Panc1 (cell line): ENCODE results near the gene TTC5. TPM values are rescaled to one million over a fixed set of nuclear protein-coding genes. Genes with fewer than 3 reads are reported as not detected.
A peak's percentile ranks its signal among the peaks of the same experiment; 100 is the strongest.

Experiments used
- ATAC-seq: fragments of 200-7000 bp; cut with Tn5 transposase; 2 replicates; pipeline ENCODE4 v1.9.1; 2020; ENCODE audit warnings: mild to moderate bottlenecking, moderate library complexity
- BruUV-seq: library from RNA; stranded (reverse); fragments of 400-500 nt; replicated peaks from 2 replicates; lab custom pipeline; 2021; lab: Mats Ljungman, UMichigan
- CTCF ChIA-PET: fragments of 300-600 bp; sonication (Branson Sonifier 250); formaldehyde crosslinking; loops from one replicate; lab custom pipeline; 2022; ENCODE audit warnings: antibody characterized with exemption; lab: Charles Lee
- POLR2A ChIA-PET: fragments of 300-600 bp; sonication (Branson Sonifier 250); formaldehyde crosslinking; loops from one replicate; lab custom pipeline; 2022; ENCODE audit warnings: antibody characterized with exemption; lab: Charles Lee
- DNase-seq: peaks from one replicate; pipeline ENCODE4 v3.0.0-alpha.2; 2010; ENCODE audit warnings: low read depth, low spot score
- H3K27ac ChIP-seq: 2 replicates; pipeline ENCODE4 v1.5.1; 2011; ENCODE audit warnings: mild to moderate bottlenecking, low read length, inconsistent platforms
- H3K27me3 ChIP-seq: fragments of 200-500 bp; sonication (Bioruptor generic); 2 replicates; pipeline ENCODE4 v1.6.0; 2014; ENCODE audit warnings: low read length, inconsistent platforms; ENCODE audit not compliant: control insufficient read depth, insufficient read depth
- H3K36me3 ChIP-seq: fragments of 200-500 bp; sonication (Bioruptor generic); 2 replicates; pipeline ENCODE4 v1.5.1; 2014; ENCODE audit warnings: inconsistent platforms, mild to moderate bottlenecking, low read length, moderate library complexity; ENCODE audit not compliant: control insufficient read depth, insufficient read depth
- H3K4me1 ChIP-seq: 2 replicates; pipeline ENCODE4 v1.5.1; 2011; ENCODE audit warnings: inconsistent platforms, mild to moderate bottlenecking, low read length, moderate library complexity; ENCODE audit not compliant: control insufficient read depth, insufficient read depth
- H3K4me3 ChIP-seq, 2 experiments: 2 replicates each; pipeline ENCODE4 v1.5.1; 2011 to 2012; ENCODE audit warnings: low read depth in 2 of 2, low read length in 2 of 2, mild to moderate bottlenecking in 2 of 2, inconsistent platforms in 1 of 2, moderate library complexity in 1 of 2
- H3K9me3 ChIP-seq: fragments of 200-500 bp; sonication (Bioruptor generic); 2 replicates; pipeline ENCODE4 v1.5.1; 2014; ENCODE audit warnings: low read depth, mild to moderate bottlenecking, inconsistent platforms, low read length, moderate library complexity; ENCODE audit not compliant: control insufficient read depth, insufficient read depth
- CTCF ChIP-seq: fragments of 450-650 bp; IDR thresholded peaks from 2 replicates; pipeline ENCODE4 v1.5.1; 2017; ENCODE audit warnings: mild to moderate bottlenecking
- POLR2AphosphoS5 ChIP-seq: IDR thresholded peaks from 2 replicates; pipeline ENCODE4 v1.6.1; 2012; ENCODE audit warnings: mild to moderate bottlenecking, low read depth, low read length, moderate library complexity
- REST ChIP-seq, 2 experiments: IDR thresholded peaks; 2 replicates each; pipeline ENCODE4 v1.6.1; 2011 to 2012; ENCODE audit warnings: low read depth in 2 of 2, control low read depth in 1 of 2, low read length in 1 of 2, mild to moderate bottlenecking in 1 of 2, moderate library complexity in 1 of 2; ENCODE audit not compliant: insufficient read depth in 1 of 2
- SIN3A ChIP-seq: IDR thresholded peaks from 2 replicates; pipeline ENCODE4 v1.6.1; 2012; ENCODE audit warnings: low read depth, mild to moderate bottlenecking, low read length, moderate library complexity, borderline replicate concordance; ENCODE audit not compliant: insufficient read depth
- TCF7L2 ChIP-seq: IDR thresholded peaks from 2 replicates; pipeline ENCODE4 v1.6.1; 2011; ENCODE audit warnings: mild to moderate bottlenecking, low read depth, low read length, inconsistent platforms
- in situ Hi-C: cut with HindIII; loops from 2 replicates; pipeline ENCODE4 v1.10.0; 2016; ENCODE audit warnings: low sequenced_read_pairs, low pct_unique_long_range_greater_than_20kb
- intact Hi-C: fragments of 100-400 bp; cut with micrococcal nuclease; formaldehyde crosslinking; loops from one replicate; pipeline ENCODE4 v1.10.0; 2022; ENCODE audit not compliant: unreplicated experiment
- total RNA-seq: library from RNA; stranded (reverse); gene quantifications from one replicate; pipeline ENCODE4 v1.2.1, GENCODE V29; 2021; ENCODE audit not compliant: unreplicated experiment

The TTC5 gene
- total RNA-seq, 1 experiment from 2014 or later: 10.0 TPM

GRCh38 chr14:20333494-20333841 lies 27.7 kb upstream of the TTC5 start:
- intact Hi-C loops (no loop called here), in situ Hi-C loops (no loop called here)
- Histone ChIP-seq H3K36me3 (peaks cover 6% of the 10 kb centered on the region; the same call in 1 of the 2 replicates), H3K27me3 (no peaks in the 10 kb centered on the region), H3K27ac (peak overlapping the region; percentile 63; the same call in 1 of the 2 replicates), H3K9me3 (no peaks in the 10 kb centered on the region), H3K4me1 (peaks cover 6% of the 10 kb centered on the region), H3K4me3 (peak overlapping the region; percentile 77 to 85; a peak in 3 of 4 replicates)
- TF ChIP-seq SIN3A (no peak), REST (IDR thresholded peaks at IDR 0.05; ENCODE audit: insufficient read depth in 1 of 2, low read depth in 2 of 2, low read length in 1 of 2) (no peak), POLR2AphosphoS5 (no peak), CTCF (no peak), TCF7L2 (no peak)
- DNase-seq: no peak
- ATAC-seq: peak; percentile 23
- ChIA-PET CTCF (interaction anchor here (1.4 kb wide), 1 partner anchor 357 kb away, joined by 3 read pairs; no protein-coding TSS in a partner anchor), POLR2A (interaction anchor here (2.3 kb wide), 1 partner anchor 10 kb away, joined by 17 read pairs; the partner anchor contains the start of gene PARP2)
- BruUV-seq: no TSS peak

- Histone ChIP-seq H3K36me3 (peaks cover 9% of the 10 kb centered on the region), H3K4me3 (peak within 1 kb of the TSS; percentile 77 to 85), H3K27ac (peak within 1 kb of the TSS; percentile 89), H3K27me3 (no peaks in the 10 kb centered on the region), H3K4me1 (peaks cover 6% of the 10 kb centered on the region), H3K9me3 (no peaks in the 10 kb centered on the region)
- TSS peak; percentile 96 for BruUV-seq
- CTCF ChIA-PET: interaction anchor here (0.6 to 1.4 kb wide), 2 partner anchors 358 to 734 kb away, joined by 3 to 4 read pairs; no protein-coding TSS in a partner anchor
- intact Hi-C loops: no loop called here
- POLR2A ChIA-PET: interaction anchor here (0.7 to 2.3 kb wide), 2 partner anchors 10 to 16 kb away, joined by 3 to 17 read pairs; partner anchors contain the start of gene PARP2
- ATAC-seq (peak; percentile 99), DNase-seq (peak; percentile 64)
- TF ChIP-seq POLR2AphosphoS5: peak; percentile 70; the same call in 1 of the 2 replicates
- no peak for TF ChIP-seq CTCF
- in situ Hi-C loops: no loop called here
Measured at GRCh38 chr14:20332788-20333493, 27.2 kb upstream of the TTC5 start, which contains the start of gene CCNB1IP1. Gene CCNB1IP1 (minus strand): TSS chr14:20333279. CDS start chr14:20316523, 16,756 bp downstream.
